Measurements from ENCODE around the gene KIFC1.

Gene KIFC1

DNA sequence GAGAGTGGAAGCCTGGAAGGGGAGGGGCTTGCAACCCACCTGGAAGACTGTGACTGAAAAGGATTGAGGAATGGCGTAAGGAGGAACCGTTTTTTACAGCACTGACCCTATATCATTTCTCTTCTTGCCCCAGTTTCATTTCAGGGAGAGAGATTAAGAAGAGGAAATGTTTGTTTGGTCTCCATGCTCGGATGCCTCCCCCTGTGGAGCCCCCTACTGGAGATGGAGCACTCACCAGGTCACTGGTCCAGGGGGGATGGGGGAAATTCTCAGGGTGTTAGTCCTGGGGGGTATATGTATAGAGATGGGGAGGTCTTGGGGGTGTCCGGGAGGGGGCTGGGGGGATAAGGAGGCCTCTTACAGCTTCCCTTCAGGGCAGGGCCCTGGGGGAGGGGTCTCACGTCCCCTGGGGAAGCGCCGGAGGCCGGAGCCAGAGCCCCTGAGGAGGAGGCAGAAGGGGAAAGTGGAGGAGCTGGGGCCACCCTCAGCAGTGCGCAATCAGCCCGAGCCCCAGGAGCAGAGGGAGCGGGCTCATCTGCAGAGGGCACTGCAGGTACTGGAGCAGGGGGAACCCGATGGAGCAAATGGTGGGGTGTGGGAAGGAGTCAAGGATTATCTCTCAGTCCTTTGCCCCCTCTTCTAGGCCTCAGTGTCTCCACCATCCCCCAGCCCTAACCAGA is 23.1 kb downstream of the KIFC1 start:
- peak overlapping the region; percentile 2 for H3K4me3 Mint-ChIP-seq
- H3K36me3 Mint-ChIP-seq, result peaks cover 9% of the 10 kb centered on the region
- H3K4me1 Mint-ChIP-seq, result peaks cover 79% of the 10 kb centered on the region

GRCh38 chr6:33415831-33416230 is 24.2 kb downstream of the KIFC1 start:
- H3K36me3 Mint-ChIP-seq, result peaks cover 9% of the 10 kb centered on the region
- peak overlapping the region; percentile 95 for H3K4me3 Mint-ChIP-seq
- H3K27me3 Mint-ChIP-seq, result no peaks in the 10 kb centered on the region
- H3K9me3 Mint-ChIP-seq, result no peaks in the 10 kb centered on the region
- H3K4me1 Mint-ChIP-seq, result peaks cover 81% of the 10 kb centered on the region
- H3K27ac Mint-ChIP-seq, result peak overlapping the region; percentile 97

More for the DNA sequence above, 23.1 kb downstream of the KIFC1 start:
- Mint-ChIP-seq H3K9me3 (no peaks in the 10 kb centered on the region), H3K27me3 (no peaks in the 10 kb centered on the region), H3K27ac (peak overlapping the region; percentile 69)

GRCh38 chr6:33416386-33417127 is 24.9 kb downstream of the KIFC1 start:
- H3K36me3 Mint-ChIP-seq, result peaks cover 9% of the 10 kb centered on the region

DNA sequence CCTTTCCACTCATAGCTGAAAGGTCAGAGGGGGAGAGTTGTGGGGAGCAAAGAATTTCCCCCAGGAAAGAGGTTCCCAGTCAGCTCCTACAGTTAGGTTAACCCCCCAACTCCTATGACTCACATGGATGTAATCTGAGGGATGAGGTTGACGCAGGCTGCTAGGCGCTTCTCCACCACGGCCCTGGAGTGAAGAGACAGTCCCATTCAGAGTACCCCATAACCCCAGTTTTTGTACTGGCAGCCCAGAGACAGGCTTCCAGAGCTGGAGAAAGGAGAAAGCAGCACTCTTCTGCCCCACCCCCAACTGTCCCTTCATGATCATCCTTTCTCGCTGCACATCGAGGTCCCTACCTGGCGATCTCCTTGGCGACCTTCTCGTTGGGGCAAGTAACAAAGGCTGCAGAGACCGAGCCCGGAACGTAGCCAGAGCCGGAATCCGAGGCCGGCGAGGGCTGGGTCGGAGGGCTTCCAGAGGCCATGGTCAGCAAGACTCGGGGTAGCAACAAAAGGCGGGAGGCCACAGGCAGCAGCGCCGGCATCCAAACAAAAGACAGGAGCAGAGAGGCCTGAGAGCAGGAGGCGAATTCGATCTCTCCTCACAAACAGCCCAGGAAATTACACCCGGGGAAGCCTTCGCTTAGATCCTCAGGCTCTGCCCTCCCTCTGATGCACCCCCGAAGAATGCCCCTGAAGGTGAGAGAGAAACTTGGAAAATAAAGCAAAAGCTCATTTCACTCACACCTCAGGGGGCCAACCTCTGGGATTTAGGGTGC is 25.7 kb downstream of the KIFC1 start:
- H3K9me3 Mint-ChIP-seq, result no peaks in the 10 kb centered on the region
- peak overlapping the region; percentile 95 for H3K4me3 Mint-ChIP-seq
- H3K27me3 Mint-ChIP-seq, result no peaks in the 10 kb centered on the region
- peaks cover 9% of the 10 kb centered on the region for H3K36me3 Mint-ChIP-seq
- peaks cover 87% of the 10 kb centered on the region for H3K4me1 Mint-ChIP-seq
- peak overlapping the region; percentile 97 for H3K27ac Mint-ChIP-seq

More at GRCh38 chr6:33416386-33417127, 24.9 kb downstream of the KIFC1 start:
- Mint-ChIP-seq H3K9me3 (no peaks in the 10 kb centered on the region), H3K4me1 (peaks cover 84% of the 10 kb centered on the region), H3K27ac (peak overlapping the region; percentile 97), H3K4me3 (peak overlapping the region; percentile 95), H3K27me3 (no peaks in the 10 kb centered on the region)

DNA sequence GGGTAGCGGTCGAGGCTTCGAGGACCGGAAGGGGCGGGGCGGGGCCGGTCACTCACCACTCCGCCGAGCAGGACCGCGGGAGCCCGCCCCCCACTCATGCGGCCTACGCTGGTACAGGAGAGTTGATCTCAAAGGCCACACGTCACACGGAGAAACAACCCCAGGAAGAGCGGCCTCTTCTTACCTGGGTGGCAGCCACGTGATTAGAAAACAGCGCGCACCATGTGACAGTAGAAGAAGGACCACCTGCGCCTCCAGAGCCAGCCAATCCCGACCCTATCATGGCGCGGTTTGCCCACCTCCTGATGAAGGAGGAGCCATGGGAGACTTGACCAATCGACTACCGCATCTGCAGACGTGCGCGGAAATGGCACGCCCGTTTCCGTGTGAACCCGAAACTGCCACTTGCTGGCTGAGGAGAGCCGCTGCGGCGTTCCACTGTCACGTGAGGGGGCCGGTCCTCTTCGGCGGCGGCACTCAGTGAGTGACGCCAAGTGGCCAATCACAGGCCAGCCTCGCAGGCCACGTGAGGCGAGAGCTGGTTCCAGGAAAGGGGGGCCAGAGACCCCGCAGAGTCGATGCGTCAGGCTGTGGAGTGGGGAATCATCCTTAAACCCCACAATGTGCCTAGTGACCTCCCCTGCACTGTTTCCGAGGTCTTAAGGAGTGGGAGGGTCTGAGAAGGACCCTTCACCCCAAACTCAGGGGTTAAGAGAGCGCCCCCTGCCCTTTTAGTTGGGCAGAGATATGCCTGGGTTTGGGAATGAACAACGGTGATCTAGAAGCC is 26.5 kb downstream of the KIFC1 start, which contains the start of gene CUTA:
CUTA (minus strand) TSS at position 205 of the 787 bp plus-strand sequence; CDS start at position 98, 107 bp downstream.
- H3K27me3 Mint-ChIP-seq, result no peaks in the 10 kb centered on the region
- H3K9me3 Mint-ChIP-seq, result no peaks in the 10 kb centered on the region
- peak within 1 kb of the TSS; percentile 97 for H3K27ac Mint-ChIP-seq
- H3K4me1 Mint-ChIP-seq, result peaks cover 85% of the 10 kb centered on the region
- H3K4me3 Mint-ChIP-seq, result peak within 1 kb of the TSS; percentile 95
- H3K36me3 Mint-ChIP-seq, result peaks cover 9% of the 10 kb centered on the region

DNA sequence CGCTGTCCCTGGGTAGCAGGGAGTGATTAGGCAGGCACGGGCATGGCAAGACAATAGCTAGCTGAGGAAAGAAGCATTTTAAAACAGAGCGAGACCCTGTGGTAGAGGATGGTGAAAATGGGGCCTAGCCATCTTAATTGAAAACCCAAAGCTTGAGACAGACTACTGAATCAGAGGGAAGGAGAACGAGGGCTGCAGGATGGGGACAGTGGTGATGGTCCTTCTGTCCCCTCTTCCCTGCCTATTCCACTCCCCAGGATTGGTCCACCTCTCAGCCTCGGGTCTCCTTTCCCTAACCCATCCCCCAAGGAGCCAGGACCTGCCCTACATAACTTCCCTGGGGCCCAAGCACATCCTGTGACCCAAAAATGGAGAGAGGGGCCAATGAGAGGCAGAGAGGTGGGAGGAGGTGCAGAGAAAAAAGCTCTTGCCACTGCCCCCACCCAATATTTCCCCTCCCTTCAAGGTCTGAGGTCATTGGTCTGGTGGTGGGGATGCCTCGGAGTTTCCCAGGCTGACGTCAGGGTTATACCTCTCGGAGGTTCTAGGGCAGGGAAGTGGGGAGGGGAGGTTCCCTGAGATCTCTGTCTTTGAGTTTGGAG is 27.2 kb downstream of the KIFC1 start:
- Mint-ChIP-seq H3K4me3 (peak overlapping the region; percentile 95), H3K36me3 (peaks cover 8% of the 10 kb centered on the region), H3K9me3 (no peaks in the 10 kb centered on the region), H3K27ac (peak overlapping the region; percentile 97), H3K4me1 (peaks cover 85% of the 10 kb centered on the region), H3K27me3 (no peaks in the 10 kb centered on the region)

DNA sequence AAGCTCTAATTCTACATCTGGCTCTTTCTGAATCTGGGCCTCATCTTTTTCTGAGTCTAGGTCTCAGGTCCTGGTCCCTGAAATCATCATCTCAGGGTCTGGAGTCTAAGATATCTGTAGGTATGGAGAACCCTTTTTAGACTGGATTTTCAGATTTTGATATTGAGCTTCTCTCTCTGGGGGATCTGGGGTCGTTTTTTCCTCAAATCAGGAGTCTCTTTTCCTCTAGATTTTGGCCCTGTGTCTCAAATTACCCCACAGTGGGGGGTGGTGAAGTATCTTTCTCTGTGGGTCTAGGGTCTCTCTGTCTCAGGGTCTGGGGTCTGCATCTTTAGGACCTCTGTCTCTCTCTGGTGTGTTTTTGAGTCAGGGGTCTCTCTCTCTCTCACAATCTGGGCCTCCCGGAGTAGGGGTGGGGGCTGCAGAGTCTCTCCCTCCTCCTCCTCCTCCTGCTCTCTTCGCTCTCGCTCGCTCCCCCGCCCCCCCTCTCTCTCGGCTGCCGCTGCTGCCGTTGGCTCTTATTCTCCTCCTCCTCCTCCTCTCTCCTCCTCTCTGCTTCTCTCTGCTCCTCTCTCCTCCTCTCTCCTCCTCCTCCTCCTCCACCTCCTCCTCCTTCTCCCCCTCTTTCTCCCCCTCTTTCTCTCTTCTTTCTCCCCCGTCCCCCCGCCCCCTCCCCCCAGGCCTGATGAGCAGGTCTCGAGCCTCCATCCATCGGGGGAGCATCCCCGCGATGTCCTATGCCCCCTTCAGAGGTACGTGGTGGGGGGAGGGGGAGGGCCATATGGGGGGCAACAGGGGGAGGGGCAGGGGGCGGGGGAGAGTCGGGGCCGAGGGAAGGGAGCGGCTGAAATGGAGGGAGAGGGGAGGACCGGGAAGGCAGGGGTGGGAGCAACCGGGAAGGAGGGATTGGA is 28.2 kb downstream of the KIFC1 start, which contains the start of gene SYNGAP1:
SYNGAP1 (plus strand) TSS at position 486 of the 911 bp plus-strand sequence; CDS start at position 686, 200 bp downstream.
- Mint-ChIP-seq H3K9me3 (no peaks in the 10 kb centered on the region), H3K4me1 (peaks cover 85% of the 10 kb centered on the region), H3K4me3 (peak within 1 kb of the TSS; percentile 95), H3K27ac (peak within 1 kb of the TSS; percentile 97), H3K36me3 (peaks cover 4% of the 10 kb centered on the region), H3K27me3 (no peaks in the 10 kb centered on the region)

DNA sequence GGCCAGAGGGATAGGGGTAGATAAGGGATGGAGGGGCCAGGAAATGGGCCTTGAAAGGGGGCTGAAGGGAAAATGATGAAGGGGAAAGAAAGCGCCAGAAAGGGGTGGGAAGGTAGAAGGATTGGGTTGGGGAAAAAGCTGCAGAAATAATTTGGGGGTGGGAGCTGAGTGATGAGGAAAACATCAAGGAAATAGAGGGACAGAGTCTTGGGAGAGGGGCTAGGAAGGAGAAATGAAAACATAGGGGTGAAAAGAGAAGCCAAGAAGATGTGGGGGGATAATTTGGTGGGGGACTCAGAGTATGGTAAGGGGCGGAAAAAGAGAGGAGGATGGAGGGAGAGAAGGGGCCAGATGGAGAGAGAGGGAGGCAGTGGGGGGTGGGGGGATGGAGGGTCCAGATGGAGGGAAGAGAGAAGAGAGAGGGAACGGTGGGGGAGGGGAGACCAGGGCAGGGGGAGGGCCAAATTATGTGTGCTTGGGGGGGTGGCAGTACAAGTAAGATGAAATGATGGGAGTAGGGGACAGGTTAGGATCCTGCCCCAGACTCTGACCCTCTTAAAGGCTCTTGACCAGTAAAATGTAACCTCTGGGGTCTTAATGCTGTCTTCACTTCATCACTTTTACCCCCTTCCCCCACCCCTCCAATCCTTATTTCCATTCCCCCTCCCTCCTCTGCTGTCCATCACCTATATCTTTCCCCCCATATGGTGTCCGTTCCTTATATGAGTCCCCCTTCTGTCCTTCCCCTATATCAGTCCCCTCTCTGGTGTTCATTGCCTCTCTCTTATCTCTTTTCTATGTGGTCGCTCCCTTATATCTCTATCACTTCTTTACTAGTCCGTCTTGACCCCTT is 29.1 kb downstream of the KIFC1 start:
- peaks cover 2% of the 10 kb centered on the region for H3K36me3 Mint-ChIP-seq
- no peaks in the 10 kb centered on the region for H3K27me3 Mint-ChIP-seq
- H3K27ac Mint-ChIP-seq, result no peak overlapping the region
- peak overlapping the region; percentile 56 for H3K4me3 Mint-ChIP-seq
- H3K4me1 Mint-ChIP-seq, result peaks cover 84% of the 10 kb centered on the region
- H3K9me3 Mint-ChIP-seq, result no peaks in the 10 kb centered on the region

DNA sequence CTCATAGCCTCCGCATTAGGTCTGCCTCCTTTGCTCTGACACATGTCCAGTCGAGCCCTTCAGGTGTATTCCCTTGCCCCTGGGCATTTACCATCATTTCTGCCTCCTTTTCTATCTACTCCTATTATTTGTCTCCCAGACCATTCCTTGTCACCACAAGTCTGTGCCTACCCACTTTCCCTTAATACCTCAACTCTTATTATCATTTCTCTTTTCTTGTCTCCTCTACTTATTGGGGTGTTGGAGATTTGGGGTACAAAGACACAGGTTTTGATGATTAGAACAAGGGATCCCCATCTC is 29.7 kb downstream of the KIFC1 start:
- Mint-ChIP-seq H3K4me1 (peaks cover 80% of the 10 kb centered on the region), H3K27ac (peak overlapping the region; percentile 63), H3K4me3 (peak overlapping the region; percentile 56), H3K9me3 (no peaks in the 10 kb centered on the region), H3K27me3 (no peaks in the 10 kb centered on the region), H3K36me3 (peaks cover under 1% of the 10 kb centered on the region)

GRCh38 chr6:33423777-33424176 is 32.2 kb downstream of the KIFC1 start:
- Mint-ChIP-seq H3K27me3 (no peaks in the 10 kb centered on the region), H3K9me3 (no peaks in the 10 kb centered on the region), H3K36me3 (no peaks in the 10 kb centered on the region), H3K4me1 (peaks cover 77% of the 10 kb centered on the region), H3K27ac (peak overlapping the region; percentile 69), H3K4me3 (peak overlapping the region; percentile 92)

- H3K4me3 Mint-ChIP-seq, result peak overlapping the region; percentile 92
- no peaks in the 10 kb centered on the region for H3K27me3 Mint-ChIP-seq
- H3K9me3 Mint-ChIP-seq, result no peaks in the 10 kb centered on the region
- peak overlapping the region; percentile 78 for H3K27ac Mint-ChIP-seq
- no peaks in the 10 kb centered on the region for H3K36me3 Mint-ChIP-seq
- peaks cover 79% of the 10 kb centered on the region for H3K4me1 Mint-ChIP-seq
Measured at GRCh38 chr6:33424855-33425667, 33.4 kb downstream of the KIFC1 start.

DNA sequence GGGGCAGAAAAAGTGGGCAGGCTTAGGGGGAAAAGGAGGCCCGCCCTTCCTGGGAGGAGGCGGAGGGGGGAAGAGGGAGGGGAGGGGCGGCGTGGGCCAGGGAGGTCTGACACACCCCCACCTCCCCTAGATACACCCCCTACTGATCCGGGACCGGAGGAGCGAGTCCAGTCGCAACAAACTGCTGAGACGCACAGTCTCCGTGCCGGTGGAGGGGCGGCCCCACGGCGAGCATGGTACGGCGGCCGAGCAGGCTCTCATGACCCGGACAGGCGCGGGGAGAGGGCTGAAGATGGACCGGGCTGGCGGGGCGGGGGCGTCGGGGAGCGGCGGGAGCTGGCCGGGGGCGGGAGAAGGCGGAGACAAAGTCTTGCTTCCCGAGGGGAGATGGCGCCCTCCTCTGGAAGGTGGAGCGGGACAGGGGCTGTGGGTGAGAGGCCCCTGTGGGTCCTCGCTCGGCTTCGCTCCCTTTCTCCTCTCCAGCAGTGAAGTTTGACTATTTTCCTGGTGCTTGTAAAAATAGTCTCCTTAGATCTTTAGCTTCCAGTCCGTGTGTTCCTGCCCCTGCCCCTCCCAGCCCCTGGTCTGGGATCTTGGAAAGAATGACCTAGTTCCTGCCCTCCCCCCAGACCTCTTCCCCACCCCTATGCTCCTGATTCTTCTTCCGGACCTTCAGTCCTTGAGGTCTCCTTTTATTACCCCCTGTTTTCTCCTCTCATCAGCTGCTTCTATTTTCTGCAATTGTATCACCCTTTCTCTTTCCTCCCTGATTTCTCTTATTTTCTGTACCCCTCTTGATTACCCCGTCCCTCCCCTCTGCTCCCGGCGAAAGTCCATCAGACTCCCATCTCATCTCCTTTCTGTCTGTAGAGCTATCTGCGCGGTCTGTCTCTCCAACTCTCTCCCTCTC is 34.3 kb downstream of the KIFC1 start:
- H3K4me1 Mint-ChIP-seq, result peaks cover 83% of the 10 kb centered on the region
- no peaks in the 10 kb centered on the region for H3K27me3 Mint-ChIP-seq
- peak overlapping the region; percentile 83 for H3K27ac Mint-ChIP-seq
- peak overlapping the region; percentile 92 for H3K4me3 Mint-ChIP-seq
- no peaks in the 10 kb centered on the region for H3K9me3 Mint-ChIP-seq
- no peaks in the 10 kb centered on the region for H3K36me3 Mint-ChIP-seq

All from activated naive CD4-positive, alpha-beta T cell treated with anti-CD3 and anti-CD28 coated beads, Interleukin-2, amount 50 U/mL, for 24 hours (primary cell).